Cerebellar nuclear complex (tissue), 1 donor: ENCODE results near the gene MYL4.
"Not testable (repeated sequence)": the region's sequence is repeated elsewhere in the genome, so short reads cannot be mapped to it uniquely, and the experiment has no call there.

Source experiments
- DNase-seq, 2 experiments: peaks; one replicate each; lab custom pipeline; 2025; lab: John Stamatoyannopoulos, UW

The MYL4 gene

DNA sequence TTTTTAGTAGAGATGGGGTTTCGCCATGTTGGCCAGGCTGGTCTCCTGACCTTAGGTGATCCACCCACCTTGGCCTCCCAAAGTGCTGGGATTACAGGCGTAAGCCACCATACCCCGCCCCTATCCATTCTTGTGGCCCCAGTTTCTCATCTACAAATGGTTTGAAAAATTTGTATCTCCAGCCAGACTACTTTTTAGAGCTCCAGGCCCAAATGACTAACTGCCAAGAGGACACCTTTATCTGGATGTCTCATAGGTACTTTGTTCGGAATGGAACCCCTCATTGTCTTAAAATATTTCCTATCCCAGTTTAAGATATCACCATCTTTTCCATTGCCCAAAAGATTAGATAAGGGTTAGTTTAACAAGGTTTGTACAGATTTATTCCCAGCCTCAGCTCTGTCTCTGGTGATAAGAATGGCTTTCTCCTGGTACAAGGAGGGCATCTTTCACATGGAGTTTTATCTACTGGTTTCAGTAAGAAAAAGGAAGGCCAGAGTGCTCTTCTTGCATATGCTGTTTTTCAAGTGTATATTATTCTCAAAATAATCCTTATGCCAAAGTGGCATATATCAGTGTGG is 15.1 kb upstream of the MYL4 start:
- DNase-seq, result no peak

DNA sequence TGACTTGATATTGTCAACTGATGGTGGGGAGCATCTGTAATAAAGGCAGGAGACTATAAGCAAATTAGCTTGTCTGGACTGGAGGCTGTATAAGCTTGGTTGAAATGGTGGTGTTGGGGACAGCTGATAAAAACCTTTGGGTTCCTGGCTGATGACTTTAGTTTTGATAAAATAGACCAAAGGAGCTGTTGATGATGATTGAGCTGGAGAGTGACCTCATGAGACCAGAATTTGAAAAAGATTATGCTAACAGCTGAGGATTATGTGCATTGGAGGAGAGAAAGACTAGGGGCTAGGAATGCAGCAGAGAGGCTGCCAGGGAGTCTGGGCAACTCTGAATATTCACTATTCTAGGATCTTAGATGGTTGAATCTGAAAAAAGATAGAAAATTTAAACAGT is 11.3 kb upstream of the MYL4 start:
- DNase-seq, result no peak

DNA sequence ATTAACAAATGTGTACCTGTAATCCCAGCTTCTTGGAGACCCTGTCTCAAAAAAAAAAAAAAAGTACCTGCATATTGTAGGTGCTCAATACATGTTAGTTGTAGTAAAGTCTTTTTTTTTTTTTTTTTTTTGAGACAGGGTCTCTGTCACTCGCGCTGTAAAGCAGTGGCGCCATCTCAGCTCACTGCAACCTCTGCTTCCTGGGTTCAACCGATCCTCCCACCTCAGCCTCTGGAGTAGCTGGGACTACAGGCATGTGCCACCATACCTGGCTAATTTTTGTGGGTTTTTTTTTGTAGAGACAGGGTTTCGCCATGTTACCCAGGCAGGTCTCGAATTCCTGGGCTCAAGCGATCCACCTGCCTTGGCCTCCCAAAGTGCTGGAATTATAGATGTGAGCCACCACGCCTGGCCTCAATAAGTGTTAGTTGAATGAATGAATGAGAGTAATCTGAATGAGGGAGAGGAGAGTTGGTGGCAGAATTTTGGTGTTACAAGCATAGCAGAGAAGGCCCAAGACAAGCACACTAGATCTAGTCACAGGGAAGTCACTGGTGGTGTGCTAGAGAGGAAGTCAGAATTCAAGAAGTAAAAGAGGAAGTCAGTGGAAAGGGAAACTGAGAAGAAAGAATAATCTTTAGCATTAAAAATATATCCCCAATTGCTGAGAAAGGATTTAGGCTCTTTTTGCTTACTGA is 9.4 kb upstream of the MYL4 start:
- no peak for DNase-seq

DNA sequence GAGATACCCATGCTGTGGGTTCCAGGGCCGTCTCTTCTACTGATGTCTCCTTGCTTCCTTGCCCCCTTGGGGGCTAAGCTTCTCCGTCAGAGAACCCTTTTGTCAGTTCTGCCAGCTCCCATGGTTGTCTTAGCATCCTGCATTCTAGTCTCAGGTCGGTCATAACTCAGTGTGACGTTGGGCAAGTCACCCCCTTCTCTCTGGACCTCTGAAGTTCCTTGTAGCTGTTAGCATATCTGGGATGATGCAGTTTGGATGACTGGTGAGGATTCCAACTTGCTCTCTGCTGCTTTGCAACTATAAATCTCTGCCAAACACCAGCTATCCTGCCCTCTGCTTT is 8.9 kb upstream of the MYL4 start:
- no peak for DNase-seq

DNA sequence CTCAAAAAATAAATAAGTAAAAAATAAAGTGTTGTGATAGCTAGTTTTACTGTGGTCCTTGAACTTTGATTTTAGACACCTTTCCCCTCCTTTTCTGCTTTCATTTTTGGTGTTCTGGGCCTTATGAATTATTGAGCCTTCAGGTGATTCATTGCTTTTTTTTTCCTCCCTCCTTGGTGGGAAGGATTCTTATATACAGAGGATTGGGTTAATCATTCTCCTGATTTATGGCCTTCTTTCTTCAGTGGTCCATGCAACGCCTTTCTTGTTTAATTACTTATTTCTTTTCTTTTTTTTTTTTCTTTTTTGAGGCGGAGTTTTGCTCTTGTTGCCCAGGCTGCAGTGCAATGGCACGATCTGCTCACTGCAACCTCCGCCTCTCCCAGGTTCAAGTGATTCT is 8.0 kb upstream of the MYL4 start:
- DNase-seq, result no peak

DNA sequence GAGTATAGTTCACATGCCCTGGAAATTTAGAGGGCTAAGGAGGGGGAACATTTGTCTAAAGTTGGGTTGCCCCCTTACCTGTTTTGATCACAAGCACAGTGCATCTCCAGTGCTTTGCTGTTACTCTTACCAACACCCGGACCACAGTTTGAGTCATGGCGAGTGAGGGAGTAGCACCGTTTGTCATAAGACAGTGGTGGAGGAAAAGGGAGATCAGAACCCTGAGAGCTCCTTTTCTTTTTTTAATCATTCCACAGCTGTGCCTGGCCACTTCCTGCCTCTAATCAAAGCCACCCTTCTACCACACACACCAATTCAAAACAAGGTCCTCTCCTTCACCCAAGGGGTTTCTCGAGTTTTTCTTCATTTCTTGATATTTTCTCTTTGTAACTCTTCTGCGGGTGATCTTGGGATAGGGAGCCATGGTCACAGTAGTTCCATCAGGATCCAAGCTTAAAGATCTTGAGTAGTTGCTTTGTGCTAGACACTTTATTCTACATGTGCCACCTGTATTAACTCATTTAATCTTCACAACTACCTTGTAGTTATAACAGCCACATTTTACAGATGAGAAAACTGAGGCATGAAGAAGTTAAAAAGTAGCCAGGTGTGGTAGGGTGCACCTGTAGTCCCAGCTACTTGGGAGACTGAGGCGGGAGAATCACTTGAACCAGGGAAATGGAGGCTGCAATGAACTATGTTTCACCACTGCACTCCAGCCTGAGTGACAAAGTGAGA is 5.0 kb upstream of the MYL4 start:
- no peak for DNase-seq

DNA sequence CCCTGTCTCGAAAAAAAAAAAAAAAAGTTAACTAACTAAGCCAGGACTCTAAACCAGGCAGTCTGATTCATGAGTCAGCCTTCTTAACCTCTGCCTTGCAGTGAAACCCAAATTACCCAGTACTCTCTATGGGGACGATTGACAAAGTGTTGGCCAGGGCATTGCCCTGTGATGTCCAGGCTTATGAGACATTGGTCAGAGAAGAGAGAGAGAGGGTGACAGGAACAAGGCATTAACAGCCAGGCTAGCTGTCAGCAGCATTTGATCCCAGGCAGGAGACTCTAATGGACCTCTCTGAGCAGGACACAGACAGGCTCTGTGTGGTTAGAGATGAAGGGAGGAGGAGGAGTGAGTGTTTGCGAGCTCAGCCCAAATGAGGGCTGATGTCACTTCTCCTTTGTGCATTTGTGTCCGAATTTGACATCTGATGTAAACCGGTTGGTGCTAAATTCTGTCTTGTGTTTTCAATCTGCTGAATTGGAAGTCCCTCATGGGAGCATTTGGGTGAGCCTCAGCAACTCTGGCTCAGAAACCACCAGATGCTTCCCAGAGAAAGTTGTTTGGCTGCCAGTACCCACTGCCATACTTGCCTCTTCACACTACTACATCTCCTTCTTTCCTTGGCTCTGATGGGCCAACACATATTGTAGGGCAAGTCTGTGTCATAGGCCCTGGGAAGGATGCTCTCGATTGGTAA is 4.3 kb upstream of the MYL4 start:
- DNase-seq, result no peak

DNA sequence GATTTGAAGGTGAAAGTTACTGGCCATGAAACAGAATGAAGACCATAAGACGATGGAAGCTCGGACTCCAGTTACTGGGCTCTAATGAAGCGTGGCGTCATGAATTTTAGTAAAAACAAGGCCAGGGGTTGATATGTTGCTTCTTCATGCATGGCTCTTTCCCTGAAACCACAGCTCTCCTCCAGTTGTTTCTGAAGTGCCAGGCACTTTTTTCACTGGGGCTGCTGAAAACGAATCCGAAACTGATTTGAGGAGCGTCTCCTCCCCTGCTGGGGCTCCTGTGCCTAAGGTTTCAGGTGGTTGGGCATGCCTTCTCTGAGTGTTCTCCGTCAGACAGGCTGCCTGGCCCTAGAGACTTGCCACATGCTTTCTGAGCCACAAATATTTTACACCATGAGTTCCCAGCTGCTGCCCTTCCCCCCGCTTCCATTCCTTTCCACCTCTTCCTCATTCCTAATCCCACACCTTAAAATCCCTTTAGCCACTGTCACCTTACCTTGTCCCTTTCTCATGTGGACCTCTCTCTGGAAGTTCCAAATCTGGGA is 3.7 kb upstream of the MYL4 start:
- DNase-seq, result no peak

DNA sequence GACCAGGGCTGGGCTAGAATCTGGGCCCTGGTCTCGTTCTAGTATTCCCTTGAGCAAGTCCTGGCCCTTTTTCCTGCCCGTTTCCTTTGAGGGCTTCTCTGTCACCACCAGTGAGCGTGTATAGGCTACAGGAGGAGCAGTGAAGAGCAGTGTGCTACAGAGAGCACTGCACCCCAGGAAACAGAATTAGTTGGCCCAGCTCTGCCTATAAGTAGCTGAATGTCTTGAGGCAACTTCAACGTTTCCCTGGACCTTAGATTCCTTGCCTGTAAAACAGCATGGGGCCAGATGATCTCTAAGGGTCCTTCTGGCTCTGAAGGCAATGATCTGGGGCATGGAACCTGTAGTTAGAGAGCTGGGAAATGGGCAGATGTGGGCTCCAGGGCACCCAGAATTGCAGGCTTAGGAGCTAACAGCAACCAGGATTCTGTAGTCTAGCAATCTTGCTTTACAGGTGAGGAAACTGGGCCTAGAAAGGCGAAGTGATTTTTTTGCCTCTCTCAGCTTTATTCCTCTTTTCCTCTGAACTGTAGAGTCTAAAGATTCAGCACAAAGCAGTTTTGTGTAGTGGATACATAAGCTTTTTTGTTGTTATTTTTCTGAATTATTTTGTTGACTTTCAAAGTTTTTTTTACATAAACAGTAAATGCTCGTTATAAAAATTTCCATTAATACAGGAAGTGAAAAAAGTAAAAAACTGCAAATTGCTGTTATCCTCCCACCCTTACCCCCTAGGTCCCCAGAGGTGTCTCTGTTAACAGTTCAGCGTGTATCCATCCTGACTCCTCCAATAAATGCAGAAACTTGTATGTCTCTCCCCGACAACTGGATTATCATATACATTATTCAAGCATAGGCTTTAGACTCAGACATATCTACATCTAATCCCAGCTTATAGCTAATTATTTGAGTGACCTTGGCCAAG is 1.7 kb upstream of the MYL4 start:
- DNase-seq, result no peak

DNA sequence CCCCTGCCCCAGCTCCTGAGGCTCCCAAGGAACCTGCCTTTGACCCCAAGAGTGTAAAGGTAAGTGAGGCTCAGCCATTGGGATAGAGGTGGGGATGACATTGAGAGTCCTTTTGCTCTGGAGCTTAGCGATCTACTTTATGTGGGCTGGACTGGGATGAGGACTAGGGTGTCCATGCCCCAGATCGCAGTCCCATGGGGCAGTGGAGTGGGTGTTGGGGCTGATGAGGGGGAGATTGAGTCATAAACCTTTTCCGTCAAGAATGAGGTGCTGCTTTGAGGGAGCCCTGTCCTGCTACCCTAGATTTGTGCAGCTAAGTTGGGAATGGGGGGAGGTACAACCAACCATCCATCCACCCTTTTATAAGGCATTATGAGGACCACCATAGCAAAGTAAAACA is 351 bp downstream of the MYL4 start:
- DNase-seq, result no peak

DNA sequence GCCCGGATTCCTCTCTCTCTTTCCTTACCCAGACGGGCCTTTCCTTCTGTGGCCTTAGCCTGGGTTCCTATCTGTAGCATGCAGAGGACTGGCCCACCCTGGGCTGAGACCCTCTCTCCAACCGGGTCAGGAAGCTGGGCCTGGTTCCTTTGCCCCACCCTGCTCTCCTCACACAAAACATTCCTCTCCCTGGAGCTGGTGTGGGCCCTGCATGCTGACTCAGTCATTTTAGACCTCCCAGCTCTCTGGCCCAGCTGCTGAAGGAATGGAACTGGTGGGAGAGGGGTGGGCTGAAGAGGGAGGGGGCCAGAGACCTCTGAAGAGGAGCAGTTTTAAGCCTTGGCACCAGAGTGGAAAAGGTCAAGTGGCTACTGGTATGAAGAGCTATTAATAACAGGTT is 957 bp downstream of the MYL4 start:
- no peak for DNase-seq

DNA sequence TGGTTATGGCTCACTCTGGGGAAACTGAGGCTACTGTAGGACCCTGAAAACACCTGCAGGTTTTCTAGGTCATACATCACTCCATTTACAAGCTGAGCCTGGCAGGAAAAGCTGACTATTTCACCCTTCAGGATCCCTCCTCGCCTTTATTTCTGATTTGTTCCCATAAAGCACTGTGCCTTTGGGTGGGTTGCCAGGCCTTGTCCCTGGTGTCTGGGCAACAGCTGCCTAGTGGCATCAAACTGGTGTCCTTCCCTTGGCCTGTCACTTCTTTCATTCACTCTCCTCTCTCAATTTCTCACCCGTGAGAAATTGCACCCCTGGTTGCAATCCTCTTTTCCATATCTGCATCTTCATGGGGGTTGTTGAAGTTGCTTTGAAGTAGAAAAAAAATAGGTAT is 1.6 kb downstream of the MYL4 start:
- DNase-seq, result no peak

DNA sequence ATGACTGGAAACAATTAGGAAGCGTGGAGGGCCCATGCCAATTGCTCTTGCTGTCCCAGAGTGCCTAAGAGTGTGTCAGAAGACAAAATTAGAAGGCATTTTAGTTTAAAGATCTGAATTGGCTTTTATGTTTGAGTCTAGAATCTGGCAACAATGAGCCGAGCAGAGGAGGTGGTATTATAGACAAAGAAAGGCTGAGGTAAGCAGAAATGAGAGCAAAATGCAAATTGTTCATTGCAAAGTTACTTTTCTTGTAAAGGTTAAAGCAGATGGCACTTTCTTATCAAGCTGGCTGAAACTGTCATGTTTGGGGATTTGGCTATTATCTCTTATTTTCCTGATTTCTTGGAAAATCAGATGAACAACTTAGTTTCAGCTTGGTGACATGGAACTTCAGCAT is 3.3 kb downstream of the MYL4 start:
- no peak for DNase-seq

DNA sequence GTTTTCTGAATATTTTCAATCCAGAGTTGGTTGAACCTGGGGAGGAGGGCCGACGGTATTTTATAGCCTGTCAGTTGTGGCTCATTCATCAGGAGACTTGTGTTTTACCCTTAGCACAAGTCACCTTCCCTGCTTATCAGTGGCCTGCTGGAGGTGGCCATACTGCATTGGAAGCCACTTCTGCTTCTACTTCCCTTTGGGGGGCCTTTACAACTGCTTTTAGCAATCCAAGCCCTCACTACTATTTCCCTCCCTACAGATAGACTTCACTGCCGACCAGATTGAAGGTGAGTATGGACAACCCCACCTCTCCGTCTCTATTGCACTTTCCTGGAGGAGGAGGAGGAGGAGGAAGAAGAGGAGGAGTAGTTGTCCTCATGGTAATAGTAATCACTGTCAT is 4.4 kb downstream of the MYL4 start:
- no peak for DNase-seq

DNA sequence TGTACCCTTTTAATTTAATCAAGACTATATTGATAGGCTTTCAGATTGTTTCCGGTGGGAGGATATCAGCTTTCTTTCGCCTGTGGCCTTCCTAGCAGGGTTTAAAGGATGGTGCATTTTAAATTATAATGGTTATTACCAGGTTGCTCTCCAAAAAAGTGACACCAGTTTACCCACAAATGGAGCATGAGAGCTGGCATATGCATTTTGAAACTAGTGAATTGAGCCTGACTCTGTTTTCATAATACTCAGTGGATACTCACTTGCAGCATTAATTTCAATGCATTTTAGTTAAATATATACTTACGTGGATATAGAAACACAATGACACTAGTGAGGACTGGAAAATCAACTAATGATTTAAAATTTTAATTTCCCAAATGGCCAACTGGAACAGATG is 5.8 kb downstream of the MYL4 start:
- no peak for DNase-seq

DNA sequence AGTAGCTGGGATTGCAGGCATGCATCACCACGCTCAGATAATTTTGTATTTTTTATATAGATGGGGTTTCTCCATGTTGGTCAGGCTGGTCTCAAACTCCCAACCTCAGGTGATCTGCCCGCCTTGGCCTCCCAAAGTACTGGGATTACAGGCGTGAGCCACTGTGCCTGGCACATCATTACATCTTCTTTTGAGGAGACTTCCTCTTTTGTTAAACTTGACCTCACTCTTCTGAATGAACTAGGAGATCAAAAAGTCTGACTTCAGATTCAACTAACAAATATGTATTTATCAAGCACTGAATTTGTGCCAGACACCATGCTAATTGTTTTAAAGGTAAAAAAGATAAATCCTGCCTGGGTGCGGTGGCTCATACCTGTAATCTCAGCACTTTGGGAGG is 7.7 kb downstream of the MYL4 start:
- not testable (repeated sequence) for DNase-seq

DNA sequence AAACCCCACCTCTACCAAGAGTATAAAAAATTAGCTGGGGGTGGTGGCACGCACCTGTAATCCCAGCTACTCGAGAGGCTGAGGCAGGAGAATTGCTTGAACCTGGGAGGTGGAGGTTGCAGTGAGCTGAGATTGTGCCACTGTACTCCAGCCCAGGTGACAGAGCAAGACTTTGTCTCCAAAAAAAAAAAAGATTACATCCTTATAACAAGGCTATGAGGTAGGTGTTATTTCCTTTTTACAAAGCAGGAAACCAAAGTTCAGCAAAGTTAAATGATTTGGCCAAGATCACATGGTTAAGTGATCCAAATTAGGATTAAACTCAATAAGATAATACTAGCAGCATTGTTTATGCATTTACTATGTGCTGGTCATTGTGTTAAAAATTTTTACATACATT is 8.1 kb downstream of the MYL4 start:
- DNase-seq, result not testable (repeated sequence)

DNA sequence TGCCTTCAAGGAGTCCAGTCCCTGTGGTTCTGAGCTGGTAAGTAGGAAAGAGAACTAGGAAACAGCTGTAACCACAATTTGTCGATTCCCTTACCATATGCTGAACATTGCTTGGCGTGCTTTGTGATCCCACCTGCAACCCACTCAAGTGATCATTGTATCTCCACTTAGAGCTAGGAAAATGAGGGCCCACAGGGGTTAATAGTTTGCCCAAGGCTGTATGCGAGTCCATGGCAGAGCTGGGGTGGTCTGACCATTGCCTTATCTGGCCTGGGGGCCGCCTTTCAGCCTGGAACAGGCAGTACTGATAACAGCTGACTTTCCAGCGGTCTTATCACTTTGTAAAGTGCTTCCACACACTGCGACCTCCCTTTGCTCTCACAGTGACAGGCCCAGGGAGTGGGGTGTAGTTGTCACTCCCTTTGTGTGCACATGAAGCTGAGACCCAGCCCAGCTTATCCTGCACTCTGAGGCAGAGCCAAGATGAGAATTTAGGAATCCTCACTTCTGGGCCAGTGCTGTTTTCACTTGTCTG is 9.8 kb downstream of the MYL4 start:
- DNase-seq, result no peak

DNA sequence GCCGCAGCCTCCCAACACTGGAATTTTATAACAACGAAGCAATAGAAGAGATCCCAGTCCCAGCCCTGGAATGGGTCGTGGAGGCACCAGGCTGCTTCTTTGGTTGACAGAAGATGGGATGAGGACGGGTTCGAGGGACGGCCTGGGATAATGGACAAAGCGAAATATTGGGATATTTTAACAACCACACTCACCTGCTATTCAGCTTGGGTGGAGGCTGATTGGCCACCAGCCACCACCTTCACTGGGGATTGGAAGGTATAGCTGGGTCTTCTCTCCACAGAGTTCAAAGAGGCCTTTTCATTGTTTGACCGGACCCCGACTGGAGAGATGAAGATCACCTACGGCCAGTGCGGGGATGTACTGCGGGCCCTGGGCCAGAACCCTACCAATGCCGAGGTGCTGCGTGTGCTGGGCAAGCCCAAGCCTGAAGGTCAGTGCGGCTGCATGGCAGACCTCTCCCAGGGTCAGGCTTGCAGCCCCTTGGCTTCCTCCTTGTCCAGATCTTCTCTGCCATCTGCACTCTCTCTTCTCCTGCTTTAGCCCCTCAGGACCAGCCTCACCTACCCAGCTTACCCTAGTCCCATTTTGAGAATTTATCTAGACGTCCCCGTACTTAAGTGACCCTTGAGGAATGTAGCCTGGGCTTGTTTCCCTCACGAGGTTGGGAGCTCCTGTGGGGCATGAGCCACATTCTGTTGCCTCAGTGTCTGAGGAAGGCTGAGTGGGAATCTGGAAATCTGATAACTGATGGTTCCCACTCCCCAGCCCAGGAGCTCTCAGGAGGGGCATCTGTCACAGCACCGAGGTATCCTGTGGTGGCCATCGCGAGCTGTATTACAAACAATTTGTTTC is 10.7 kb downstream of the MYL4 start:
- no peak for DNase-seq

DNA sequence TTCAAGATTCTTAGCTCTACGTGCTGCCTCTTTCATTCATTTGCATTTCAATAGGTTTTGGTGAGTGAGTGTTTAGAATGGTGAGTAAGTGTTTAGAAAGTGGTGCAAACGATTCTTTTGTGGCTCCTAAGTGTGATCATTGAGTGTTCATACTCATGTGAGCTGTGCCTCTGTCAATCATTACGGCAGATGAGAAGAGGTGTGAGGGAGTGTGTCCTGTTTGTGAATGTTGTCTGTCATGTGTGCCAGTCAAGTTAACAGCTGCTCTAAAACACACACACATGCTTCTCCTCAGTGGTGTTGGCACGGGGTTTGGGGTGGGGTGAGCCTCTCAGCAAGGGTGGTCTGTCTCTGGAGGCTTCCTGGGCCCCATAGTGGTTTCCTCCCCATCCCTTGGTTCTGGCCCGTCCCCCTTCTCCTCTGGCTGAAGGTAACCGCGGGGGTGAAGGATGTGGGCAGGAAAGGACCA is 11.4 kb downstream of the MYL4 start:
- DNase-seq, result no peak
